ENCODE data around the gene UNC5CL. TPM values are rescaled to one million over a fixed set of nuclear protein-coding genes. Genes with fewer than 3 reads are reported as not detected.

The UNC5CL gene
- total RNA-seq, 1 experiment from 2014 or later: 0.81 TPM

- Mint-ChIP-seq H3K27ac (peak overlapping the region in 1 of 3 experiments; percentile 62; a peak in 1 of 7 replicates), H3K4me3 (no peak overlapping the region), H3K9me3 (no peaks in the 10 kb centered on the region), H3K36me3 (ENCODE audit: insufficient read depth in 1 of 3, low read depth in 3 of 3) (no peaks in the 10 kb centered on the region), H3K4me1 (peaks cover 50 to 63% of the 10 kb centered on the region in 2 experiments), H3K27me3 (ENCODE audit: low read depth) (peaks cover 14% of the 10 kb centered on the region)
- Histone ChIP-seq H3K27me3 (ENCODE audit: insufficient read depth, low read length) (no peaks in the 10 kb centered on the region), H4K8ac (replicated peaks; ENCODE audit: insufficient read length, low read depth, low read length) (no peak overlapping the region), H3T11ph (ENCODE audit: low read length) (no peak overlapping the region), H3K79me2 (ENCODE audit: insufficient read depth, low read length) (no peaks in the 10 kb centered on the region), H2BK20ac (ENCODE audit: low read depth, low read length, poor library complexity, severe bottlenecking) (no peak overlapping the region), H3K4me1 (ENCODE audit: insufficient read depth, low read length) (peaks cover 16% of the 10 kb centered on the region; the same call in 1 of the 2 replicates), H3K27ac (ENCODE audit: insufficient read length, low read depth, low read length) (no peak overlapping the region), H2BK5ac (ENCODE audit: insufficient read length, low read length) (no peak overlapping the region), H2AK5ac (ENCODE audit: insufficient read length, low read length) (no peak overlapping the region), H3K79me1 (ENCODE audit: insufficient read depth, low read depth, low read length, poor library complexity, severe bottlenecking) (no peaks in the 10 kb centered on the region), H3K9me3 (ENCODE audit: control insufficient read depth, low read depth, low read length) (no peaks in the 10 kb centered on the region), H3K4ac (ENCODE audit: low read depth, low read length) (no peak overlapping the region), H3K56ac (ENCODE audit: insufficient read length, low read depth, low read length) (no peak overlapping the region), H3K18ac (ENCODE audit: insufficient read length, low read depth, low read length) (no peak overlapping the region), H2AFZ (ENCODE audit: low read length) (no peak overlapping the region), H3K9ac (ENCODE audit: extremely low read depth, insufficient read length, low read length) (no peak overlapping the region), H4K5ac (ENCODE audit: insufficient read length, low read depth, low read length) (no peak overlapping the region), H4K20me1 (ENCODE audit: control insufficient read depth, insufficient read depth, insufficient read length) (no peaks in the 10 kb centered on the region), H3K4me2 (ENCODE audit: insufficient read depth, insufficient read length, low read length) (no peak overlapping the region), H2BK15ac (ENCODE audit: low read depth, low read length) (no peak overlapping the region), H2BK120ac (ENCODE audit: low read depth, low read length, poor library complexity, severe bottlenecking) (no peak overlapping the region), H4K91ac (ENCODE audit: insufficient read length, low read depth, low read length) (no peak overlapping the region), H3K14ac (ENCODE audit: insufficient read depth, low read length) (no peak overlapping the region; the same call in 1 of the 2 replicates), H3K23me2 (ENCODE audit: insufficient read length, low read depth, low read length, poor library complexity, severe bottlenecking) (no peaks in the 10 kb centered on the region), H2BK12ac (ENCODE audit: insufficient read length, low read depth, low read length) (no peak overlapping the region), H3K23ac (ENCODE audit: insufficient read length, low read depth, low read length) (no peak overlapping the region)
- WGBS (ENCODE audit: extremely low coverage, insufficient read length, low lambda C conversion rate): no CpG with 5 or more reads among the region's 4 CpGs
- no peak for DNase-seq
- no peak for TF ChIP-seq CTCF (conservative IDR thresholded peaks at IDR 0.05)
Observed at GRCh38 chr6:41000248-41000647, 38.8 kb downstream of the UNC5CL start.
